ACC112 (cell line): Measurements from ENCODE around the gene SGMS1.

ENCODE experiments used
- H2AFZ ChIP-seq: fragments of 200-600 bp; sonication (generic); one replicate; pipeline ENCODE4 v1.6.0; 2017; ENCODE audit warnings: antibody characterized with exemption, low read length; ENCODE audit not compliant: unreplicated experiment
- H3K27ac ChIP-seq: fragments of 200-600 bp; sonication (generic); 2 replicates; pipeline ENCODE4 v1.5.1; 2014; ENCODE audit warnings: low read depth, mild to moderate bottlenecking, antibody characterized with exemption, low read length, moderate library complexity
- H3K27me3 ChIP-seq: fragments of 200-600 bp; sonication (generic); 2 replicates; pipeline ENCODE4 v1.6.1; 2014; ENCODE audit warnings: mild to moderate bottlenecking, antibody characterized with exemption, low read length, moderate library complexity, mixed read lengths; ENCODE audit not compliant: insufficient read depth
- H3K36me3 ChIP-seq: fragments of 200-600 bp; sonication (generic); 2 replicates; pipeline ENCODE4 v1.6.1; 2016; ENCODE audit warnings: mild to moderate bottlenecking, antibody characterized with exemption, low read length, moderate library complexity, mixed read lengths; ENCODE audit not compliant: insufficient read depth
- H3K4me1 ChIP-seq: fragments of 200-600 bp; sonication (generic); one replicate; pipeline ENCODE4 v1.6.1; 2016; ENCODE audit warnings: low read length, mixed read lengths; ENCODE audit not compliant: insufficient read depth, unreplicated experiment, control insufficient read depth
- H3K4me3 ChIP-seq: fragments of 200-600 bp; sonication (generic); 2 replicates; pipeline ENCODE4 v1.5.1; 2014; ENCODE audit warnings: mild to moderate bottlenecking, low read depth, low read length
- H3K79me2 ChIP-seq: fragments of 200-600 bp; sonication (generic); one replicate; pipeline ENCODE4 v1.6.0; 2016; ENCODE audit warnings: low read length; ENCODE audit not compliant: control insufficient read depth, unreplicated experiment, insufficient read depth

SGMS1 gene

GRCh38 chr10:50299948-50300669 is 323.6 kb downstream of the SGMS1 start:
- Histone ChIP-seq H3K4me3 (no peak overlapping the region), H2AFZ (no peak overlapping the region), H3K36me3 (no peaks in the 10 kb centered on the region), H3K27me3 (no peaks in the 10 kb centered on the region), H3K27ac (no peak overlapping the region), H3K79me2 (no peaks in the 10 kb centered on the region), H3K4me1 (no peaks in the 10 kb centered on the region)

DNA sequence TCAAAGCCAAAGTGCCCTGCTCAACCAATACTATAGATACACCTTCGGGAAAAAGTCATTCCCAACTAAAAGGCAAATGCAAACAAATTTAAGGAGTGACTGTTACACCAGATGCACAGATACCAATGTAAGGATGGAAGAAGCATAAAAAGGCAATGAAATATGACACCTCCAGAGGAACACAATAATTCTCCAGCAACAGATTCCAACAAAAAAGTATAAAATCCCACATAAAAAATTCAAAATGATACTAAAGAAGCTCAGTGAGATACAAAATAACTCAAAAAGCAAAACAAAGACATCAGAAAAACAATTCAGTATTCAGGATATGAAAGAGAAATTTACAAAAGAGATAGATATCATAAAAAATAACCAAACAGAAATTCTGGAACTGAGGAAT is 328.4 kb downstream of the SGMS1 start:
- Histone ChIP-seq H2AFZ (no peak overlapping the region), H3K4me1 (no peaks in the 10 kb centered on the region), H3K79me2 (no peaks in the 10 kb centered on the region), H3K36me3 (no peaks in the 10 kb centered on the region), H3K27me3 (no peaks in the 10 kb centered on the region), H3K4me3 (no peak overlapping the region), H3K27ac (no peak overlapping the region)

- no peak overlapping the region for H3K27ac ChIP-seq
- no peaks in the 10 kb centered on the region for H3K79me2 ChIP-seq
- H3K4me1 ChIP-seq, result no peaks in the 10 kb centered on the region
- no peak overlapping the region for H3K4me3 ChIP-seq
- H3K36me3 ChIP-seq, result no peaks in the 10 kb centered on the region
- H2AFZ ChIP-seq, result no peak overlapping the region
- H3K27me3 ChIP-seq, result no peaks in the 10 kb centered on the region
These were observed 329.2 kb downstream of the SGMS1 start for GRCh38 chr10:50294582-50294981.

DNA sequence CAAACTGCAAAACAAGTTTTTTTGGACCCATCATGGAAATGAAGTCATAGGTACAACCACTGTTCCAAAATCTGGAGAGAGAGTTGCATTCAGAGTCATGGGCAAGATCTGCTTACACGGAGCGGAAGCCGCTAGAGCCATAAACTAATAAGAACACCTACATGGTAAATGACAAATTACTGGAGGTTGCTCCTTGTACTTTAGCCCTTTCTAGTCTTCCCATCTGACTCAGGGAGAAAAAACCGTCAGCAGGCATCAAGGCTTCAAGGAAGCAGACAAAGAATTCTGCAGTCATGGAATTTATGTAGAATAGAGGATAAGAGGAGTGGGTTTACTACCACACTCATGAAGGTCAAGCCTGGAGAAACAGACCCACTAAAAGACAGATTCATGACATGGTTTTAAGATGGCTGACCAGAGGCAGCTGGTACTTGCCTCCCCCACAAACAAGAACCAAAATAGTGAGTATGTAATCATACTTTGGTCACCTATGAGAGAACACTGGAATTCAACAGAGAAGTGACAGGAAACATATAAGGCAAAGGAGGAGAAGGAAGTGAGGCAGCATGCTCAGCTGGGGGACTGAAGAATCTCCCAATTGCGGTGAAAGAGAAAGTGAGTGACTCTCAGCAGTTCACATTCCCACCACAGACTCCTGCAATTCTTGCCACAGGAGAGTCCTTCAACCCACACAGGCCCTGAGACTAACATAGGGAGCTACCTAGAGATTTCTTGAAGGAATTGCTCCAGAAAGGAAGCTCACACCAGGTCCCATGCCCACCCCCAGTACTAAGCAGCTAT is 330.0 kb downstream of the SGMS1 start:
- no peaks in the 10 kb centered on the region for H3K27me3 ChIP-seq
- H2AFZ ChIP-seq, result no peak overlapping the region
- no peak overlapping the region for H3K4me3 ChIP-seq
- H3K79me2 ChIP-seq, result no peaks in the 10 kb centered on the region
- H3K27ac ChIP-seq, result no peak overlapping the region
- H3K36me3 ChIP-seq, result no peaks in the 10 kb centered on the region
- no peaks in the 10 kb centered on the region for H3K4me1 ChIP-seq

DNA sequence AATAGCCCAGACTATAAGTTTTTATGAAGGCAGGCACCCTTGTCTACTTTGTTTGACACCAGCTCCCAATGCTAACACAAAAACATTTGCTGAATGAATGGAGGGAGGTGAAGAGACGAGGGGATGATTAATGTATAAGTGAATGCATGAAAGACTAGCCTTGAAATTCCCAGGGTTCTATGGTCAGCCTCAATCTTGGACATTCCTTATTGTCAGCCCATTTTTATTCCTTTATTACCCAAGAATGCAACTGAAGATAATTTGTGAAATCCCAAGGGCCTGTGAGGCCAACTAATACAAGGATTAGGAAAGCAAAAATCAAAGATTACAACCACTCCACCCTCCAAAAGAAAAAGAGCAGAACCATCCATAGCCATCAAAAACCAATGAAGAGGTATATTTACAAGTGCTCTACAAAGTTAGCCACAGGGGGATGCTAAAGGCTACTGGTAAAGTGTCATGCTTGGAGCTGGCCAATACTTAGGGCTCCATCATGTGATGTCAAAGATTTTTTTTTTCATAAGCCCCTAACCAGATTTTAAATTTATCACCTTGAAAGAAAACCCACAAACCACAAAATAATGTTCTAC is 332.4 kb downstream of the SGMS1 start:
- no peaks in the 10 kb centered on the region for H3K36me3 ChIP-seq
- H3K27ac ChIP-seq, result no peak overlapping the region
- H3K4me1 ChIP-seq, result peaks cover 6% of the 10 kb centered on the region
- no peak overlapping the region for H3K4me3 ChIP-seq
- H3K79me2 ChIP-seq, result no peaks in the 10 kb centered on the region
- H2AFZ ChIP-seq, result no peak overlapping the region
- H3K27me3 ChIP-seq, result no peaks in the 10 kb centered on the region

DNA sequence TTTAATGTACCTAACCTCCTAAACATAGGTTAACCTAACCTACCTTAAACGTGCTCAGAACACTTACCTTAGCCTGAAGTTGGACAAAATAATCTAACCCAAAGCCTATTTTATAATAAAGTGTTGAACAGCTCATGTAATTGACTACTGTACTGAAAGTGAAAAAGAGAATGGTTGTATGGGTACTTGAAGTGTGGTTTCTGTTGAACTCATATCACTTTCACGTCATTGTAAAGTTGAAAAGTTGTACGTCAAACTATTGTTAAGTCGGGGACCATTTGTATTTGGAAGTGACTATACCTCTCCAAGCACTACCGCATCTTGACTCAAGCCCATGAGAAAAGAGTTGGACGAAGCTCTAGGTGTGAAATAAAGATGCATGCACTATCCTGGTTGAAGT is 334.6 kb downstream of the SGMS1 start:
- no peaks in the 10 kb centered on the region for H3K27me3 ChIP-seq
- H3K4me1 ChIP-seq, result peaks cover 8% of the 10 kb centered on the region
- H3K4me3 ChIP-seq, result no peak overlapping the region
- no peaks in the 10 kb centered on the region for H3K36me3 ChIP-seq
- H2AFZ ChIP-seq, result no peak overlapping the region
- no peak overlapping the region for H3K27ac ChIP-seq
- H3K79me2 ChIP-seq, result no peaks in the 10 kb centered on the region

DNA sequence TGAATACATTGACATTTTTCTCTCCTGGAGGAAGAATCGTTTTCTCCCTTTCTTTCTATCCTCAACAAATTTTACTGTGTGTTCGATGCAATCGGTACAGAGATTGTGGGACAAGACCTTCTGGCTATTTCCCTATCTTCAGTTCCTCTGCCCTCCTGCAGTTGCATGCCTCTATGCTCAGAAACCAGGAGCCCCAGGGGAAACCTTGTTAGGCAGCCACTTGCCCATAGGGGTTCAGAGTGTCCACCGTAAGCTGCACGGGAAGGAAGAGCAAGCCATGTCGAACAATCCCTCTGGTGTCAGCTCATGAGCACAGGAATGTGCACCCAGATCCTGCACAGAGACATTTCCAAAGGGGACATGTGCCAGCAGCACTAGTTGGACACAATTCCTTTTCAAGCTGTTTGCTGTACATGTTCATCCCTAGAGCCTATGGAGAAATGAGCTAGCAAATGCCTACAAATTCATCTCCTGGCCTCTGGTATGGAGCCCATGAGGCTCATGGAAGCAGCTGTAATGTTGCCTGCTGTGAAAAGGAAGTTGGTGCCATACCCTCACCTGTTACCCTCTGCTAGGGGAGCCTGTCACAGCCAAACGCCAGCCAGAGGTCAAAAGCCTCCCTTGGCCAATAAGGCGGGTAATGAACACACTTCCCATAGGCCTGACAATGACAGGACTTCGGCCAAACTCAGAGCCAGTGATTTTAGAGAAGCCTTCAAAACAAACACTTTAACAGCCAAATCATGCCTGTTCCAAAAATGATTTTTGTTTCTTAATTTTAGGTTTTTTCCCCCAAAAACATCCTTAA is 336.6 kb downstream of the SGMS1 start:
- Histone ChIP-seq H3K36me3 (no peaks in the 10 kb centered on the region), H3K27ac (no peak overlapping the region), H3K4me3 (no peak overlapping the region), H2AFZ (no peak overlapping the region), H3K79me2 (no peaks in the 10 kb centered on the region), H3K4me1 (peaks cover 8% of the 10 kb centered on the region), H3K27me3 (peaks cover 6% of the 10 kb centered on the region; the same call in 1 of the 2 replicates)

DNA sequence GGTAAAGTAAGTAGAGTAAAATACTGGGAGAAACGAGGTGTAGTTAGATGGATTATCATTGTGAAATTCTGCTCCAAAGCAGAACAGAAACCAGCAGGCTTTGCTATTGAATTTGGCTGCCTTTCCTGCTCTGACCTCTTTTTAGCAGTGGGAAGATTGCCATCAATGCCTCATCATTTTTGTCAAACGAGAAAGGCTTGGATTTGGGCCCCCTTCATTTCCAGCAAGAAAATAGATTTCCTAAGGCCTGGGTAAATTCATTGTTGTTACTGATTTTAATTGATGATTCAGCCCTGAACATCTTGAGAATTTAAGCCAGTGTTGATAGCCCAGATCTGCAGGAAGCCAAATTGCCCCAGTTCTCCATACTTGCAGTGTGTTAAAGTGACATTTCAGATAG is 337.2 kb downstream of the SGMS1 start:
- H2AFZ ChIP-seq, result no peak overlapping the region
- no peaks in the 10 kb centered on the region for H3K36me3 ChIP-seq
- H3K27ac ChIP-seq, result no peak overlapping the region
- H3K4me1 ChIP-seq, result peaks cover 8% of the 10 kb centered on the region
- peaks cover 9% of the 10 kb centered on the region; the same call in 1 of the 2 replicates for H3K27me3 ChIP-seq
- no peaks in the 10 kb centered on the region for H3K79me2 ChIP-seq
- no peak overlapping the region for H3K4me3 ChIP-seq

DNA sequence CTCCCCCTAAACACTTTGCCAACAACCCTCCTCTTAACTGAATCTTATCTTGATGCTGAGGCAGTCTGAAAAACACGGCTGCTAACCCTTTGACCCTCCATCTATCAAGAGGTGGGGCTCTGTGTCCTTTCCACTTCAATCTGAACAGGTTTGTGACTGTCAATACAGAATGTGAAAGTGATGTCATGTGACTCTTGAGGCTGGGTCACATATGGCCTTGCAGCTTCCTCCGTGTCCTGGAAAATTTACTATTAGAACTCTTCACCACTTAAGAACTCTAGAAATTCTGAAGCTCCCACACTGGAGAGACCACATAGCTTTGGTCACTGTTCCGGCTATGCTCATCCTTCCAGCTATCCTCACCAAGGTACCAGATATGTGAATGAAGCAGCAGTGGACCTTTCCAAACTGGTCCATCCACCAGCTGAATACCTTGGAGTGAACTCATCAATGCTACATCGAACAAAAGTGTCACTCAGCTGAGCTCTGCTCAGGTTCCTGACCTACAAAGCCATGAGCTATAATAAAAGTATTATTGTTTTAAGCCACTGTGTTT is 341.7 kb downstream of the SGMS1 start:
- H3K36me3 ChIP-seq, result no peaks in the 10 kb centered on the region
- no peak overlapping the region for H3K4me3 ChIP-seq
- peaks cover 8% of the 10 kb centered on the region for H3K4me1 ChIP-seq
- H3K27me3 ChIP-seq, result peaks cover 31% of the 10 kb centered on the region
- no peak overlapping the region for H3K27ac ChIP-seq
- H2AFZ ChIP-seq, result no peak overlapping the region
- no peaks in the 10 kb centered on the region for H3K79me2 ChIP-seq
